Measurements from ENCODE around the gene CACNA1G. TPM values are rescaled to one million over a fixed set of nuclear protein-coding genes. Genes with fewer than 3 reads are reported as not detected.

Gene CACNA1G
- total and polyA plus RNA-seq, 4 donors, result under 0.01 to 0.14 (median 0.01) TPM; not detected in 1

DNA sequence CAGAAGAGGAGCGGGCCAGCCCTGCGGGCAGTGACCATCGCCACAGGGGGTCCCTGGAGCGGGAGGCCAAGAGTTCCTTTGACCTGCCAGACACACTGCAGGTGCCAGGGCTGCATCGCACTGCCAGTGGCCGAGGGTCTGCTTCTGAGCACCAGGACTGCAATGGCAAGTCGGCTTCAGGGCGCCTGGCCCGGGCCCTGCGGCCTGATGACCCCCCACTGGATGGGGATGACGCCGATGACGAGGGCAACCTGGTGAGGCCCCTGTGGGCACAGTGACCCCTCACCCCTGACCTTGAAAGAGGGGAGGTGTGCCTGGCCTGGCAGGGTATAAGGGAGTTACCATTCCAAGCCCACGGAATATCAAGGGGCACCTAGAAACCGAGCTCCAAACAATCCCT is 39.1 kb downstream of the CACNA1G start:
- no peak for DNase-seq (ENCODE audit: low spot score)
- no peak for TF ChIP-seq GABPA (IDR thresholded peaks at IDR 0.05 in 1 of 2, conservative IDR thresholded peaks at IDR 0.05 in 1 of 2)
- no peak for TF ChIP-seq HNF4A (conservative IDR thresholded peaks at IDR 0.05)
- TF ChIP-seq HNF4G (IDR thresholded peaks at IDR 0.05), result no peak
- TF ChIP-seq, protein P1, sequence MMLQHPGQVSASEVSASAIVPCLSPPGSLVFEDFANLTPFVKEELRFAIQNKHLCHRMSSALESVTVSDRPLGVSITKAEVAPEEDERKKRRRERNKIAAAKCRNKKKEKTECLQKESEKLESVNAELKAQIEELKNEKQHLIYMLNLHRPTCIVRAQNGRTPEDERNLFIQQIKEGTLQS (IDR thresholded peaks at IDR 0.05), result no peak
- no peak for TF ChIP-seq FOXA1 (IDR thresholded peaks at IDR 0.05)
- no peak for TF ChIP-seq ZBTB33 (IDR thresholded peaks at IDR 0.05)
- no peak for TF ChIP-seq FOXA2 (IDR thresholded peaks at IDR 0.05)
- 94% methylated on average over 15 of the region's 15 CpGs for WGBS
- H3K9ac ChIP-seq (ENCODE audit: low read depth in 1 of 2, low read length in 2 of 2), result no peak overlapping the region
- H3K27ac ChIP-seq (ENCODE audit: low read depth in 1 of 2, low read length in 2 of 2), result no peak overlapping the region
- H3K27me3 ChIP-seq (ENCODE audit: control insufficient read depth in 4 of 4, insufficient read depth in 4 of 4, low read length in 3 of 4), result no peaks in the 10 kb centered on the region
- H3K9me3 ChIP-seq (ENCODE audit: control insufficient read depth in 4 of 4, low read length in 3 of 4), result no peaks in the 10 kb centered on the region
- peaks cover 0 to 2% (median 0%) of the 10 kb centered on the region in 4 donors for H3K4me1 ChIP-seq (ENCODE audit: control insufficient read depth in 4 of 4, insufficient read depth in 4 of 4, low read length in 3 of 4)
- H3K36me3 ChIP-seq (ENCODE audit: control insufficient read depth in 4 of 4, insufficient read depth in 3 of 4, low read depth in 1 of 4, low read length in 3 of 4), result no peaks in the 10 kb centered on the region
- no peak overlapping the region for H3K4me3 ChIP-seq (ENCODE audit: low read depth in 1 of 3, low read length in 3 of 3)

- no peak overlapping the region for H3K27ac ChIP-seq (ENCODE audit: low read depth in 1 of 2, low read length in 2 of 2)
- WGBS, result 83% methylated on average over 13 of the region's 13 CpGs
- H3K36me3 ChIP-seq (ENCODE audit: control insufficient read depth in 4 of 4, insufficient read depth in 3 of 4, low read depth in 1 of 4, low read length in 3 of 4), result no peaks in the 10 kb centered on the region
- no peak for DNase-seq (ENCODE audit: low spot score)
- peaks cover 0 to 3% (median 0%) of the 10 kb centered on the region in 4 donors for H3K4me1 ChIP-seq (ENCODE audit: control insufficient read depth in 4 of 4, insufficient read depth in 4 of 4, low read length in 3 of 4)
- no peaks in the 10 kb centered on the region for H3K27me3 ChIP-seq (ENCODE audit: control insufficient read depth in 4 of 4, insufficient read depth in 4 of 4, low read length in 3 of 4)
- no peaks in the 10 kb centered on the region for H3K9me3 ChIP-seq (ENCODE audit: control insufficient read depth in 4 of 4, low read length in 3 of 4)
- H3K9ac ChIP-seq (ENCODE audit: low read depth in 1 of 2, low read length in 2 of 2), result no peak overlapping the region
- TF ChIP-seq GABPA (IDR thresholded peaks at IDR 0.05 in 1 of 2, conservative IDR thresholded peaks at IDR 0.05 in 1 of 2) (no peak), CTCF (IDR thresholded peaks at IDR 0.05; ENCODE audit: low read depth, low read length, missing input control) (no peak), YY1 (IDR thresholded peaks at IDR 0.05) (no peak), ZBTB33 (IDR thresholded peaks at IDR 0.05) (no peak), NR2F2 (IDR thresholded peaks at IDR 0.05) (no peak), HNF4A (conservative IDR thresholded peaks at IDR 0.05) (no peak), SP1 (IDR thresholded peaks at IDR 0.05) (no peak), JUND (IDR thresholded peaks at IDR 0.05) (no peak), TAF1 (conservative IDR thresholded peaks at IDR 0.05) (no peak), FOXA2 (IDR thresholded peaks at IDR 0.05) (no peak), FOXA1 (IDR thresholded peaks at IDR 0.05) (no peak), RXRA (IDR thresholded peaks at IDR 0.05) (no peak)
- TF ChIP-seq, protein P2, sequence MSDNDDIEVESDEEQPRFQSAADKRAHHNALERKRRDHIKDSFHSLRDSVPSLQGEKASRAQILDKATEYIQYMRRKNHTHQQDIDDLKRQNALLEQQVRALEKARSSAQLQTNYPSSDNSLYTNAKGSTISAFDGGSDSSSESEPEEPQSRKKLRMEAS (IDR thresholded peaks at IDR 0.05), result no peak
- TF ChIP-seq, protein P1 (IDR thresholded peaks at IDR 0.05), result no peak
- no peak overlapping the region for H3K4me3 ChIP-seq (ENCODE audit: low read depth in 1 of 3, low read length in 3 of 3)
These were observed 41.4 kb downstream of the CACNA1G start for GRCh38 chr17:50601823-50602375.

Measured in liver (tissue), 9 donors.